ENCODE results near the gene THBS2.
A peak's percentile ranks its signal among the peaks of the same experiment; 100 is the strongest.

THBS2 gene

GRCh38 chr6:169213814-169214520 is 39.7 kb downstream of the THBS2 start:
- Histone ChIP-seq H3K9ac (ENCODE audit: low read depth in 1 of 2, low read length in 2 of 2) (no peak overlapping the region), H3K4me1 (ENCODE audit: control insufficient read depth in 2 of 2, insufficient read depth in 2 of 2, low read length in 2 of 2) (peaks cover 9% of the 10 kb centered on the region in 2 donors), H3K27me3 (ENCODE audit: control insufficient read depth in 2 of 2, insufficient read depth in 2 of 2, low read length in 2 of 2) (no peaks in the 10 kb centered on the region), H3K36me3 (ENCODE audit: control insufficient read depth in 2 of 2, insufficient read depth in 2 of 2, low read length in 2 of 2) (no peaks in the 10 kb centered on the region), H3K9me3 (ENCODE audit: control insufficient read depth in 2 of 2, low read length in 2 of 2) (no peaks in the 10 kb centered on the region), H3K4me3 (ENCODE audit: low read length in 2 of 2) (no peak overlapping the region), H3K27ac (ENCODE audit: low read depth in 2 of 2, low read length in 2 of 2) (peak overlapping the region; percentile 74 to 83)

GRCh38 chr6:169212897-169213813 is 40.5 kb downstream of the THBS2 start:
- H3K36me3 ChIP-seq (ENCODE audit: control insufficient read depth in 2 of 2, insufficient read depth in 2 of 2, low read length in 2 of 2): no peaks in the 10 kb centered on the region
- H3K4me1 ChIP-seq (ENCODE audit: control insufficient read depth in 2 of 2, insufficient read depth in 2 of 2, low read length in 2 of 2): peaks cover 9% of the 10 kb centered on the region in 2 donors
- H3K9me3 ChIP-seq (ENCODE audit: control insufficient read depth in 2 of 2, low read length in 2 of 2): no peaks in the 10 kb centered on the region
- H3K9ac ChIP-seq (ENCODE audit: low read depth in 1 of 2, low read length in 2 of 2): peak overlapping the region in 1 of 2 donors; percentile 67
- H3K27ac ChIP-seq (ENCODE audit: low read depth in 2 of 2, low read length in 2 of 2): peak overlapping the region; percentile 74 to 76
- H3K4me3 ChIP-seq (ENCODE audit: low read length in 2 of 2): peak overlapping the region; percentile 57 to 67
- no peaks in the 10 kb centered on the region for H3K27me3 ChIP-seq (ENCODE audit: control insufficient read depth in 2 of 2, insufficient read depth in 2 of 2, low read length in 2 of 2)

- Histone ChIP-seq H3K4me3 (ENCODE audit: low read length in 2 of 2) (peak overlapping the region; percentile 57 to 67), H3K27me3 (ENCODE audit: control insufficient read depth in 2 of 2, insufficient read depth in 2 of 2, low read length in 2 of 2) (no peaks in the 10 kb centered on the region)
Observed at GRCh38 chr6:169212436-169212835, 41.2 kb downstream of the THBS2 start.

GRCh38 chr6:169211881-169212280 is 41.8 kb downstream of the THBS2 start:
- H3K27me3 ChIP-seq (ENCODE audit: control insufficient read depth in 2 of 2, insufficient read depth in 2 of 2, low read length in 2 of 2): no peaks in the 10 kb centered on the region
- H3K9me3 ChIP-seq (ENCODE audit: control insufficient read depth in 2 of 2, low read length in 2 of 2): peaks cover 0 to 4% of the 10 kb centered on the region in 2 donors
- H3K9ac ChIP-seq (ENCODE audit: low read depth in 1 of 2, low read length in 2 of 2): no peak overlapping the region
- H3K4me3 ChIP-seq (ENCODE audit: low read length in 2 of 2): no peak overlapping the region
- H3K27ac ChIP-seq (ENCODE audit: low read depth in 2 of 2, low read length in 2 of 2): no peak overlapping the region
- peaks cover 9% of the 10 kb centered on the region in 2 donors for H3K4me1 ChIP-seq (ENCODE audit: control insufficient read depth in 2 of 2, insufficient read depth in 2 of 2, low read length in 2 of 2)
- no peaks in the 10 kb centered on the region for H3K36me3 ChIP-seq (ENCODE audit: control insufficient read depth in 2 of 2, insufficient read depth in 2 of 2, low read length in 2 of 2)

More at GRCh38 chr6:169212436-169212835, 41.2 kb downstream of the THBS2 start:
- H3K4me1 ChIP-seq (ENCODE audit: control insufficient read depth in 2 of 2, insufficient read depth in 2 of 2, low read length in 2 of 2): peaks cover 9% of the 10 kb centered on the region in 2 donors
- peaks cover 0 to 2% of the 10 kb centered on the region in 2 donors for H3K9me3 ChIP-seq (ENCODE audit: control insufficient read depth in 2 of 2, low read length in 2 of 2)
- H3K36me3 ChIP-seq (ENCODE audit: control insufficient read depth in 2 of 2, insufficient read depth in 2 of 2, low read length in 2 of 2): no peaks in the 10 kb centered on the region
- no peak overlapping the region for H3K27ac ChIP-seq (ENCODE audit: low read depth in 2 of 2, low read length in 2 of 2)
- peak overlapping the region in 1 of 2 donors; percentile 67 for H3K9ac ChIP-seq (ENCODE audit: low read depth in 1 of 2, low read length in 2 of 2)

- H3K27me3 ChIP-seq (ENCODE audit: control insufficient read depth in 2 of 2, insufficient read depth in 2 of 2, low read length in 2 of 2): no peaks in the 10 kb centered on the region
- H3K4me1 ChIP-seq (ENCODE audit: control insufficient read depth in 2 of 2, insufficient read depth in 2 of 2, low read length in 2 of 2): peaks cover 9% of the 10 kb centered on the region in 2 donors
- no peaks in the 10 kb centered on the region for H3K36me3 ChIP-seq (ENCODE audit: control insufficient read depth in 2 of 2, insufficient read depth in 2 of 2, low read length in 2 of 2)
- no peak overlapping the region for H3K4me3 ChIP-seq (ENCODE audit: low read length in 2 of 2)
- H3K9me3 ChIP-seq (ENCODE audit: control insufficient read depth in 2 of 2, low read length in 2 of 2): peaks cover 0 to 4% of the 10 kb centered on the region in 2 donors
- no peak overlapping the region for H3K9ac ChIP-seq (ENCODE audit: low read depth in 1 of 2, low read length in 2 of 2)
- no peak overlapping the region for H3K27ac ChIP-seq (ENCODE audit: low read depth in 2 of 2, low read length in 2 of 2)
Observed at GRCh38 chr6:169210611-169211010, 43.0 kb downstream of the THBS2 start.

- Histone ChIP-seq H3K27me3 (ENCODE audit: control insufficient read depth in 2 of 2, insufficient read depth in 2 of 2, low read length in 2 of 2) (no peaks in the 10 kb centered on the region), H3K36me3 (ENCODE audit: control insufficient read depth in 2 of 2, insufficient read depth in 2 of 2, low read length in 2 of 2) (no peaks in the 10 kb centered on the region), H3K9ac (ENCODE audit: low read depth in 1 of 2, low read length in 2 of 2) (no peak overlapping the region), H3K4me1 (ENCODE audit: control insufficient read depth in 2 of 2, insufficient read depth in 2 of 2, low read length in 2 of 2) (no peaks in the 10 kb centered on the region), H3K4me3 (ENCODE audit: low read length in 2 of 2) (no peak overlapping the region), H3K27ac (ENCODE audit: low read depth in 2 of 2, low read length in 2 of 2) (no peak overlapping the region), H3K9me3 (ENCODE audit: control insufficient read depth in 2 of 2, low read length in 2 of 2) (peaks cover 0 to 4% of the 10 kb centered on the region in 2 donors)
Observed at GRCh38 chr6:169208011-169208410, 45.6 kb downstream of the THBS2 start.

GRCh38 chr6:169207482-169207881 is 46.2 kb downstream of the THBS2 start:
- no peak overlapping the region for H3K4me3 ChIP-seq (ENCODE audit: low read length in 2 of 2)
- H3K27ac ChIP-seq (ENCODE audit: low read depth in 2 of 2, low read length in 2 of 2): no peak overlapping the region

GRCh38 chr6:169205176-169206160 is 48.2 kb downstream of the THBS2 start:
- Histone ChIP-seq H3K9me3 (ENCODE audit: control insufficient read depth in 2 of 2, low read length in 2 of 2) (peaks cover 0 to 4% of the 10 kb centered on the region in 2 donors), H3K27me3 (ENCODE audit: control insufficient read depth in 2 of 2, insufficient read depth in 2 of 2, low read length in 2 of 2) (no peaks in the 10 kb centered on the region), H3K4me1 (ENCODE audit: control insufficient read depth in 2 of 2, insufficient read depth in 2 of 2, low read length in 2 of 2) (no peaks in the 10 kb centered on the region), H3K9ac (ENCODE audit: low read depth in 1 of 2, low read length in 2 of 2) (no peak overlapping the region), H3K4me3 (ENCODE audit: low read length in 2 of 2) (no peak overlapping the region), H3K36me3 (ENCODE audit: control insufficient read depth in 2 of 2, insufficient read depth in 2 of 2, low read length in 2 of 2) (no peaks in the 10 kb centered on the region), H3K27ac (ENCODE audit: low read depth in 2 of 2, low read length in 2 of 2) (no peak overlapping the region)

More at GRCh38 chr6:169207482-169207881, 46.2 kb downstream of the THBS2 start:
- H3K27me3 ChIP-seq (ENCODE audit: control insufficient read depth in 2 of 2, insufficient read depth in 2 of 2, low read length in 2 of 2): no peaks in the 10 kb centered on the region
- no peaks in the 10 kb centered on the region for H3K36me3 ChIP-seq (ENCODE audit: control insufficient read depth in 2 of 2, insufficient read depth in 2 of 2, low read length in 2 of 2)
- no peaks in the 10 kb centered on the region for H3K4me1 ChIP-seq (ENCODE audit: control insufficient read depth in 2 of 2, insufficient read depth in 2 of 2, low read length in 2 of 2)
- peaks cover 0 to 4% of the 10 kb centered on the region in 2 donors for H3K9me3 ChIP-seq (ENCODE audit: control insufficient read depth in 2 of 2, low read length in 2 of 2)
- H3K9ac ChIP-seq (ENCODE audit: low read depth in 1 of 2, low read length in 2 of 2): no peak overlapping the region

- Histone ChIP-seq H3K36me3 (ENCODE audit: control insufficient read depth in 2 of 2, insufficient read depth in 2 of 2, low read length in 2 of 2) (no peaks in the 10 kb centered on the region), H3K27ac (ENCODE audit: low read depth in 2 of 2, low read length in 2 of 2) (no peak overlapping the region), H3K9ac (ENCODE audit: low read depth in 1 of 2, low read length in 2 of 2) (no peak overlapping the region), H3K4me3 (ENCODE audit: low read length in 2 of 2) (no peak overlapping the region), H3K9me3 (ENCODE audit: control insufficient read depth in 2 of 2, low read length in 2 of 2) (peaks cover 0 to 4% of the 10 kb centered on the region in 2 donors), H3K4me1 (ENCODE audit: control insufficient read depth in 2 of 2, insufficient read depth in 2 of 2, low read length in 2 of 2) (no peaks in the 10 kb centered on the region), H3K27me3 (ENCODE audit: control insufficient read depth in 2 of 2, insufficient read depth in 2 of 2, low read length in 2 of 2) (no peaks in the 10 kb centered on the region)
Observed at GRCh38 chr6:169204167-169204566, 49.5 kb downstream of the THBS2 start.

Measured in mucosa of rectum (tissue), 2 donors.